ENCODE data around the gene SOHLH1. TPM values are rescaled to one million over a fixed set of nuclear protein-coding genes. Genes with fewer than 3 reads are reported as not detected.

SOHLH1 gene
- total and polyA plus RNA-seq, 10 of the 15 experiments (the other 5 are each of a cell fraction or from before 2014, with no cell fraction given): not detected

GRCh38 chr9:135716045-135716444, 16.8 kb upstream of the SOHLH1 start:
- POLR2A ChIA-PET: no interaction called here
- H3K9ac ChIP-seq (ENCODE audit: control insufficient read depth, insufficient read depth, low read length): no peak overlapping the region
- WGBS (ENCODE audit: insufficient coverage, insufficient replicate concordance, low lambda C conversion rate, missing lambda C conversion rate): 51% methylated on average over 11 of the region's 11 CpGs
- no peak overlapping the region for H3K4me2 ChIP-seq (ENCODE audit: control insufficient read depth, insufficient read depth)
- H3K79me2 ChIP-seq (ENCODE audit: control insufficient read depth, insufficient read depth, low read length): no peaks in the 10 kb centered on the region
- intact Hi-C loops (cut with micrococcal nuclease; ENCODE audit: unreplicated experiment): no loop called here
- H2AFZ ChIP-seq (ENCODE audit: control insufficient read depth, low read depth, low read length): no peak overlapping the region
- TF ChIP-seq BACH1 (IDR thresholded peaks at IDR 0.05; ENCODE audit: borderline replicate concordance): no peak
- TF ChIP-seq TARDBP (IDR thresholded peaks at IDR 0.05; ENCODE audit: borderline replicate concordance): no peak
- TF ChIP-seq KAT2A (conservative IDR thresholded peaks at IDR 0.05; ENCODE audit: control insufficient read depth, low read depth, low read length): no peak
- TF ChIP-seq ZNF207 (IDR thresholded peaks at IDR 0.05; ENCODE audit: borderline replicate concordance): no peak
- no peak for TF ChIP-seq EED (IDR thresholded peaks at IDR 0.05; ENCODE audit: low read depth)
- TF ChIP-seq MTA2 (IDR thresholded peaks at IDR 0.05; ENCODE audit: low read depth): no peak
- no peak for TF ChIP-seq ESRRA (IDR thresholded peaks at IDR 0.05; ENCODE audit: low read length)
- TF ChIP-seq MEF2B (IDR thresholded peaks at IDR 0.05; ENCODE audit: partially characterized antibody, poor library complexity, severe bottlenecking): no peak
- TF ChIP-seq HCFC1 (IDR thresholded peaks at IDR 0.05; ENCODE audit: low read length): no peak
- TF ChIP-seq ZNF622 (IDR thresholded peaks at IDR 0.05): no peak
- TF ChIP-seq, protein P1, sequence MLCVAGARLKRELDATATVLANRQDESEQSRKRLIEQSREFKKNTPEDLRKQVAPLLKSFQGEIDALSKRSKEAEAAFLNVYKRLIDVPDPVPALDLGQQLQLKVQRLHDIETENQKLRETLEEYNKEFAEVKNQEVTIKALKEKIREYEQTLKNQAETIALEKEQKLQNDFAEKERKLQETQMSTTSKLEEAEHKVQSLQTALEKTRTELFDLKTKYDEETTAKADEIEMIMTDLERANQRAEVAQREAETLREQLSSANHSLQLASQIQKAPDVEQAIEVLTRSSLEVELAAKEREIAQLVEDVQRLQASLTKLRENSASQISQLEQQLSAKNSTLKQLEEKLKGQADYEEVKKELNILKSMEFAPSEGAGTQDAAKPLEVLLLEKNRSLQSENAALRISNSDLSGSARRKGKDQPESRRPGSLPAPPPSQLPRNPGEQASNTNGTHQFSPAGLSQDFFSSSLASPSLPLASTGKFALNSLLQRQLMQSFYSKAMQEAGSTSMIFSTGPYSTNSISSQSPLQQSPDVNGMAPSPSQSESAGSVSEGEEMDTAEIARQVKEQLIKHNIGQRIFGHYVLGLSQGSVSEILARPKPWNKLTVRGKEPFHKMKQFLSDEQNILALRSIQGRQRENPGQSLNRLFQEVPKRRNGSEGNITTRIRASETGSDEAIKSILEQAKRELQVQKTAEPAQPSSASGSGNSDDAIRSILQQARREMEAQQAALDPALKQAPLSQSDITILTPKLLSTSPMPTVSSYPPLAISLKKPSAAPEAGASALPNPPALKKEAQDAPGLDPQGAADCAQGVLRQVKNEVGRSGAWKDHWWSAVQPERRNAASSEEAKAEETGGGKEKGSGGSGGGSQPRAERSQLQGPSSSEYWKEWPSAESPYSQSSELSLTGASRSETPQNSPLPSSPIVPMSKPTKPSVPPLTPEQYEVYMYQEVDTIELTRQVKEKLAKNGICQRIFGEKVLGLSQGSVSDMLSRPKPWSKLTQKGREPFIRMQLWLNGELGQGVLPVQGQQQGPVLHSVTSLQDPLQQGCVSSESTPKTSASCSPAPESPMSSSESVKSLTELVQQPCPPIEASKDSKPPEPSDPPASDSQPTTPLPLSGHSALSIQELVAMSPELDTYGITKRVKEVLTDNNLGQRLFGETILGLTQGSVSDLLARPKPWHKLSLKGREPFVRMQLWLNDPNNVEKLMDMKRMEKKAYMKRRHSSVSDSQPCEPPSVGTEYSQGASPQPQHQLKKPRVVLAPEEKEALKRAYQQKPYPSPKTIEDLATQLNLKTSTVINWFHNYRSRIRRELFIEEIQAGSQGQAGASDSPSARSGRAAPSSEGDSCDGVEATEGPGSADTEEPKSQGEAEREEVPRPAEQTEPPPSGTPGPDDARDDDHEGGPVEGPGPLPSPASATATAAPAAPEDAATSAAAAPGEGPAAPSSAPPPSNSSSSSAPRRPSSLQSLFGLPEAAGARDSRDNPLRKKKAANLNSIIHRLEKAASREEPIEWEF (IDR thresholded peaks at IDR 0.05; ENCODE audit: insufficient replicate concordance, low read depth, low read length): no peak
- no peaks in the 10 kb centered on the region for H3K36me3 ChIP-seq (ENCODE audit: control insufficient read depth in 2 of 2, insufficient read depth in 2 of 2, low read length in 1 of 2)
- no peak for ATAC-seq
- no peaks in the 10 kb centered on the region for H3K4me1 ChIP-seq (ENCODE audit: control insufficient read depth, insufficient read depth, low read length)
- no TSS peak for BruUV-seq (replicated peaks)
- peaks cover 0 to 7% of the 10 kb centered on the region in 2 experiments; a peak in 2 of 4 replicates for H3K27me3 ChIP-seq (replicated peaks in 1 of 2; ENCODE audit: control insufficient read depth in 2 of 2, insufficient read depth in 2 of 2, low read length in 1 of 2)
- in situ Hi-C loops (cut with MboI): no loop called here
- H3K9me3 ChIP-seq (replicated peaks; ENCODE audit: control insufficient read depth, insufficient read depth, low read length): no peaks in the 10 kb centered on the region
- CTCF ChIA-PET: interaction anchor here (1.3 kb wide), 1 partner anchor 10 kb away, joined by 3 read pairs; no protein-coding TSS in a partner anchor
- FAIRE-seq: no peak
- SMC1A ChIA-PET (ENCODE audit: uncharacterized antibody, unreplicated experiment): no interaction called here
- DNase-seq (ENCODE audit: low read depth, low spot score): no peak
- H3K4me3 ChIP-seq: no peak overlapping the region
- no peaks in the 10 kb centered on the region for H4K20me1 ChIP-seq (ENCODE audit: control insufficient read depth, insufficient read depth)
- RAD21 ChIA-PET (ENCODE audit: unreplicated experiment): no interaction called here
- H3K27ac ChIP-seq (ENCODE audit: control insufficient read depth, insufficient read depth): no peak overlapping the region

All from GM12878 (cell line).